Endothelial cell of umbilical vein (primary cell): Measurements from ENCODE around the gene PGF. TPM values are rescaled to one million over a fixed set of nuclear protein-coding genes. Genes with fewer than 3 reads are reported as not detected.

Source experiments
- BruUV-seq: library from RNA; stranded (reverse); fragments of 400-500 nt; replicated peaks from 2 replicates; lab custom pipeline; 2021; lab: Mats Ljungman, UMichigan
- CTCF ChIA-PET: fragments of 300-600, 350-600 bp; sonication (Branson Sonifier 250); formaldehyde crosslinking; loops from one replicate; lab custom pipeline; 2021; ENCODE audit warnings: antibody characterized with exemption, inconsistent platforms; lab: Charles Lee
- POLR2A ChIA-PET: fragments of 300-600, 350-600 bp; sonication (Branson Sonifier 250); formaldehyde crosslinking; loops from one replicate; lab custom pipeline; 2021; ENCODE audit warnings: antibody characterized with exemption, inconsistent platforms; lab: Charles Lee
- DNase-seq: peaks from one replicate; pipeline ENCODE4 v3.0.0-alpha.2; 2011; ENCODE audit warnings: low read depth, low spot score
- FAIRE-seq: peaks from 2 replicates; lab custom pipeline; 2011; peaks lifted over from hg19 to GRCh38; lab: Jason Lieb, UNC
- H2AFZ ChIP-seq: 2 replicates; pipeline ENCODE4 v1.6.0; 2012; ENCODE audit warnings: low read depth, low read length, control low read depth, inconsistent platforms
- H3K27ac ChIP-seq: 2 replicates; pipeline ENCODE4 v1.5.1; 2011; ENCODE audit warnings: low read depth, mild to moderate bottlenecking, control low read depth, low read length, moderate library complexity; ENCODE audit not compliant: insufficient read depth
- H3K27me3 ChIP-seq, 2 experiments: 2 replicates each; pipeline versions ENCODE4 v1.6.0 to v1.6.1; 2011; ENCODE audit warnings: low read length in 2 of 2, mixed read lengths in 1 of 2; ENCODE audit not compliant: control insufficient read depth in 2 of 2, insufficient read depth in 2 of 2
- H3K36me3 ChIP-seq, 2 experiments: 2 replicates in 1 of 2; 3 replicates in 1 of 2; pipeline ENCODE4 v1.5.1; 2011; ENCODE audit warnings: low read length in 2 of 2, mild to moderate bottlenecking in 1 of 2, moderate library complexity in 1 of 2; ENCODE audit not compliant: control insufficient read depth in 2 of 2, insufficient read depth in 2 of 2; ENCODE audit errors: extremely low read depth in 1 of 2
- H3K4me1 ChIP-seq: 3 replicates; pipeline ENCODE4 v1.5.1; 2011; ENCODE audit warnings: mild to moderate bottlenecking, low read length; ENCODE audit not compliant: control insufficient read depth, insufficient read depth; ENCODE audit errors: extremely low read depth
- H3K4me2 ChIP-seq: 2 replicates; pipeline ENCODE4 v1.6.1; 2011; ENCODE audit warnings: low read length, control low read depth, mixed read lengths; ENCODE audit not compliant: insufficient read depth
- H3K4me3 ChIP-seq, 3 experiments: fragments of 200-600 bp in 1 of 3; sonication (generic), shearing (Covaris generic) in 1 of 3; replicated peaks in 1 of 3; 2 replicates each; pipeline ENCODE4 v1.5.1; 2011 to 2016; ENCODE audit warnings: control low read depth in 3 of 3, low read length in 3 of 3, mild to moderate bottlenecking in 2 of 3, inconsistent platforms in 1 of 3, low read depth in 1 of 3, moderate library complexity in 1 of 3; ENCODE audit not compliant: insufficient read depth in 1 of 3
- H3K79me2 ChIP-seq: 2 replicates; pipeline ENCODE4 v1.6.0; 2012; ENCODE audit warnings: low read length, inconsistent platforms; ENCODE audit not compliant: control insufficient read depth, insufficient read depth
- H3K9ac ChIP-seq: replicated peaks from 2 replicates; pipeline ENCODE3; 2011; ENCODE audit warnings: low read length, control low read depth; ENCODE audit not compliant: insufficient read depth; ENCODE audit errors: extremely low read depth
- H3K9me1 ChIP-seq: replicated peaks from 3 replicates; pipeline ENCODE4 v1.6.0; 2011; ENCODE audit warnings: mild to moderate bottlenecking, low read length; ENCODE audit not compliant: control insufficient read depth, insufficient read depth; ENCODE audit errors: extremely low read depth
- H3K9me3 ChIP-seq: replicated peaks from 2 replicates; pipeline ENCODE4 v1.5.1; 2012; ENCODE audit warnings: low read length, inconsistent platforms; ENCODE audit not compliant: control insufficient read depth, insufficient read depth
- H4K20me1 ChIP-seq: replicated peaks from 2 replicates; pipeline ENCODE3; 2011; ENCODE audit warnings: mild to moderate bottlenecking, low read length; ENCODE audit not compliant: control insufficient read depth, insufficient read depth; ENCODE audit errors: extremely low read depth
- EZH2 ChIP-seq: IDR thresholded peaks from 2 replicates; pipeline ENCODE4 v1.6.1; 2012; ENCODE audit warnings: borderline replicate concordance, low read depth, mild to moderate bottlenecking, moderate library complexity, low read length, inconsistent platforms; ENCODE audit not compliant: severe bottlenecking
- FOS ChIP-seq: IDR thresholded peaks from 2 replicates; pipeline ENCODE4 v1.6.1; 2011; ENCODE audit warnings: mild to moderate bottlenecking, low read length, moderate library complexity, borderline replicate concordance; ENCODE audit not compliant: insufficient read depth
- GATA2 ChIP-seq: IDR thresholded peaks from 2 replicates; pipeline ENCODE4 v1.7.0; 2011; ENCODE audit warnings: low read depth, mild to moderate bottlenecking, moderate library complexity, mixed read lengths, low read length; ENCODE audit not compliant: insufficient read length, insufficient read depth
- JUN ChIP-seq: IDR thresholded peaks from 2 replicates; pipeline ENCODE4 v1.6.1; 2011; ENCODE audit warnings: borderline replicate concordance, low read depth; ENCODE audit not compliant: insufficient read length, insufficient read depth
- MYC ChIP-seq: IDR thresholded peaks from one replicate; pipeline ENCODE4 v1.6.1; 2011; ENCODE audit warnings: mild to moderate bottlenecking, low read depth, low read length
- POLR2A ChIP-seq: IDR thresholded peaks from 2 replicates; pipeline ENCODE4 v1.6.1; 2012; ENCODE audit warnings: low read depth, mild to moderate bottlenecking, control low read depth, low read length
- POLR2AphosphoS5 ChIP-seq: IDR thresholded peaks from 2 replicates; pipeline ENCODE4 v1.6.1; 2012; ENCODE audit warnings: low read depth, mild to moderate bottlenecking, control low read depth, low read length, moderate library complexity; ENCODE audit not compliant: insufficient read depth
- dilution Hi-C: fragments of 300-500 bp; cut with MboI; formaldehyde crosslinking; loops from one replicate; pipeline ENCODE4 v1.15.0; 2019; ENCODE audit warnings: low sequenced_read_pairs; ENCODE audit not compliant: extremely low pct_ligation_motif_present
- intact Hi-C: fragments of 100-400 bp; cut with micrococcal nuclease; formaldehyde crosslinking; loops from one replicate; pipeline ENCODE4 v1.10.0; 2022
- polyA plus RNA-seq, 4 experiments: library from polyadenylated mRNA; depleted of rRNA in 3 of 4; stranded (reverse) in 3 of 4; unstranded in 1 of 4; fragments of >200 nt; gene quantifications; 2 replicates each; pipeline versions ENCODE4 v1.2.1 to v1.2.3, GENCODE V29; 2011 to 2012; ENCODE audit warnings: missing spikeins in 1 of 4
- total RNA-seq: library from RNA; stranded (reverse); gene quantifications from 2 replicates; pipeline ENCODE4 v1.2.3, GENCODE V29; 2021
- TF ChIP-seq, protein P1 (sequence below): IDR thresholded peaks from 2 replicates; pipeline ENCODE4 v1.6.1; 2011; ENCODE audit not compliant: insufficient read depth, insufficient read length
- TF ChIP-seq, protein P2 (sequence below), 2 donors: IDR thresholded peaks; 1 replicate in 1 of 2; 2 replicates in 1 of 2; pipeline ENCODE4 v1.5.1; 2011; ENCODE audit warnings: low read length in 2 of 2, mild to moderate bottlenecking in 2 of 2, moderate library complexity in 2 of 2, control low read depth in 1 of 2, inconsistent platforms in 1 of 2, low read depth in 1 of 2; ENCODE audit not compliant: insufficient read depth in 1 of 2; ENCODE audit errors: extremely low read depth in 1 of 2

PGF gene
- total and polyA plus RNA-seq, 2 donors (not counting 3 experiments of a cell fraction or from before 2014, with no cell fraction given), result 89.0 to 206 TPM

DNA sequence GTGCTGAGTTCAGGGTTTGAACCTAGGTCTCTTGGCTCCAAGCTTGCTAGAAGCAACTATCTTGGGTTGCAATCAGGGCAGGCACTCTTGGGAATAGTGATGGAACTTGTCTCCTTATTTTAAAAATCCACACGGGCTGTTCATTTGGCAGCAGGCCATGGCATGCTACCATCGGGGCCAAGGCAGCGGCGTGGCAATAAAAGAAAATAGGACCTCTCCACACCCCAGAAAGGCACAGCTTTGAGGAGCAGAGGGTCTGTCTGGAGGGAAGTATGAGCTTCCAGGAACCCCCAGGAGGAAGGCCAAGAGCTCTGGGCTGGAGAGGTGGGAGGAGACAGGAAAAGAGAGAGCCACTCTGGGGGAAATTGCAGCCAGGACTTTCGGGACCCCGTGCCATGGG lies 47.7 kb downstream of the PGF start:
- dilution Hi-C loops (no loop called here), intact Hi-C loops (loop anchor here (5.0 kb wide), 1 partner anchor 300 kb away; no protein-coding TSS in a partner anchor)
- Histone ChIP-seq H3K27me3 (no peaks in the 10 kb centered on the region), H3K9ac (no peak overlapping the region), H3K27ac (no peak overlapping the region), H3K79me2 (no peaks in the 10 kb centered on the region), H4K20me1 (no peaks in the 10 kb centered on the region), H3K4me2 (no peak overlapping the region), H3K9me1 (no peaks in the 10 kb centered on the region), H3K4me3 (no peak overlapping the region), H2AFZ (no peak overlapping the region), H3K36me3 (peaks cover 0 to 9% of the 10 kb centered on the region in 2 experiments), H3K9me3 (no peaks in the 10 kb centered on the region), H3K4me1 (peaks cover 5% of the 10 kb centered on the region)
- FAIRE-seq (peak; percentile 28), DNase-seq (no peak)
- CTCF ChIA-PET, result interaction anchor here (0.7 to 7.0 kb wide), 9 partner anchors 10 to 182 kb away, joined by 3 to 468 read pairs (median 4); no protein-coding TSS in a partner anchor
- BruUV-seq, result no TSS peak
- TF ChIP-seq, protein P1, sequence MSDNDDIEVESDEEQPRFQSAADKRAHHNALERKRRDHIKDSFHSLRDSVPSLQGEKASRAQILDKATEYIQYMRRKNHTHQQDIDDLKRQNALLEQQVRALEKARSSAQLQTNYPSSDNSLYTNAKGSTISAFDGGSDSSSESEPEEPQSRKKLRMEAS, result no peak
- TF ChIP-seq MYC (no peak), JUN (no peak), EZH2 (no peak), POLR2AphosphoS5 (no peak), FOS (no peak), GATA2 (no peak), POLR2A (no peak)
- TF ChIP-seq, protein P2, sequence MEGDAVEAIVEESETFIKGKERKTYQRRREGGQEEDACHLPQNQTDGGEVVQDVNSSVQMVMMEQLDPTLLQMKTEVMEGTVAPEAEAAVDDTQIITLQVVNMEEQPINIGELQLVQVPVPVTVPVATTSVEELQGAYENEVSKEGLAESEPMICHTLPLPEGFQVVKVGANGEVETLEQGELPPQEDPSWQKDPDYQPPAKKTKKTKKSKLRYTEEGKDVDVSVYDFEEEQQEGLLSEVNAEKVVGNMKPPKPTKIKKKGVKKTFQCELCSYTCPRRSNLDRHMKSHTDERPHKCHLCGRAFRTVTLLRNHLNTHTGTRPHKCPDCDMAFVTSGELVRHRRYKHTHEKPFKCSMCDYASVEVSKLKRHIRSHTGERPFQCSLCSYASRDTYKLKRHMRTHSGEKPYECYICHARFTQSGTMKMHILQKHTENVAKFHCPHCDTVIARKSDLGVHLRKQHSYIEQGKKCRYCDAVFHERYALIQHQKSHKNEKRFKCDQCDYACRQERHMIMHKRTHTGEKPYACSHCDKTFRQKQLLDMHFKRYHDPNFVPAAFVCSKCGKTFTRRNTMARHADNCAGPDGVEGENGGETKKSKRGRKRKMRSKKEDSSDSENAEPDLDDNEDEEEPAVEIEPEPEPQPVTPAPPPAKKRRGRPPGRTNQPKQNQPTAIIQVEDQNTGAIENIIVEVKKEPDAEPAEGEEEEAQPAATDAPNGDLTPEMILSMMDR (IDR thresholded peaks at IDR 0.05; ENCODE audit: extremely low read depth in 1 of 2, insufficient read depth in 1 of 2, low read depth in 1 of 2, low read length in 2 of 2), result no peak
- POLR2A ChIA-PET, result no interaction called here
